Adipocyte (in vitro differentiated cells): ENCODE results near the gene PAPOLG.

Experiments
- DNase-seq: peaks from one replicate; pipeline ENCODE4 v3.0.0-alpha.2; 2015; ENCODE audit warnings: low read depth
- H3K27me3 ChIP-seq: replicated peaks from 2 replicates; pipeline ENCODE4 v1.7.0; 2013; ENCODE audit warnings: mild to moderate bottlenecking, low read length, moderate library complexity; ENCODE audit not compliant: control insufficient read depth, insufficient read depth
- H3K36me3 ChIP-seq: 2 replicates; pipeline ENCODE4 v1.7.0; 2013; ENCODE audit warnings: low read length, mild to moderate bottlenecking, moderate library complexity; ENCODE audit not compliant: control insufficient read depth, insufficient read depth, severe bottlenecking
- H3K4me1 ChIP-seq: 2 replicates; pipeline ENCODE4 v1.7.0; 2013; ENCODE audit warnings: mild to moderate bottlenecking, low read length, moderate library complexity; ENCODE audit not compliant: control insufficient read depth, insufficient read depth
- H3K4me3 ChIP-seq: 2 replicates; pipeline ENCODE4 v1.7.0; 2013; ENCODE audit warnings: mild to moderate bottlenecking, low read length, moderate library complexity
- H3K9ac ChIP-seq: 2 replicates; pipeline ENCODE4 v1.7.0; 2013; ENCODE audit warnings: mild to moderate bottlenecking, low read length, moderate library complexity
- H3K9me3 ChIP-seq: 2 replicates; pipeline ENCODE4 v1.7.0; 2013; ENCODE audit warnings: mild to moderate bottlenecking, low read length, moderate library complexity; ENCODE audit not compliant: control insufficient read depth

Gene PAPOLG

DNA sequence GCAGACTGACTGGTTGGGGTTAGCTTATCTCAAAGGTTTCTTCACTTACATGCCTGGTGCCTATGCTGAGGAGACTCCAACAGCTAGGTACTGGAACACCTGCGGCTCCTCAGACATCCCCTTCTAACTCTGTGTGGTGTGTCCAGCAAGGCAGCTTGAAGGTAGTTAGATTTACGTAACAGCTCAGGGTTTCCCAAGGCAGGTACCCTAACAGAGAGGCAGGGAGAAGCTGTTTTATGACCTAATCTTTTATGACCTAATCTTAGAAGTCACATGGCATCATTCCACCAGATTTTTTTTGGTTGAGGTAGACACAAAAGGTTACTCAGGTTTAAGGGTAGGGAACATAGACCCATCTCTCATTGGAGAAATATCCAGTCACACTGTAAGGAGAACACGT is 17.4 kb upstream of the PAPOLG start:
- no peak overlapping the region for H3K9ac ChIP-seq
- no peaks in the 10 kb centered on the region for H3K9me3 ChIP-seq
- no peak for DNase-seq
- H3K4me1 ChIP-seq = peaks cover 2% of the 10 kb centered on the region
- peaks cover 32% of the 10 kb centered on the region for H3K27me3 ChIP-seq
- no peak overlapping the region for H3K4me3 ChIP-seq
- no peaks in the 10 kb centered on the region for H3K36me3 ChIP-seq

DNA sequence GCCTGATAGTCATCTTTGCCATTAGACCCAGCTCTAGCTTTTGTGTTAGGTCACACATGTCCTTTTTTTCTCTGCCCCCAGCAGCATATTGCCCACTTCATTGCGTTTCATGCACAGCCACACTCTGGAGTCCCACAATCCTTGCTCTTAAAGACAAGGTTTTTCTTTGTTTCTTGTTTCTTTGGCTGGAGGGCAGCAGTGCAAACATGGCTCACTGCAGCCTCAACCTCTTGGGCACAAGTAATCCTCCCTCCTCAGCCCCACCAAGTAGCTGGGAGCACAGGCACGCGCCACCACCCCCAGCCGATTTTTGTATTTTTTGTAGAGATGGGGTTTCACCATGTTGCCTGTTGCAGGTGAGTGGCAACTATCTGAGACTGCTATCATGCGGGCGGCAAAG is 16.9 kb upstream of the PAPOLG start:
- H3K4me3 ChIP-seq = no peak overlapping the region
- H3K36me3 ChIP-seq = no peaks in the 10 kb centered on the region
- H3K9ac ChIP-seq = no peak overlapping the region
- peaks cover 2% of the 10 kb centered on the region for H3K4me1 ChIP-seq
- H3K27me3 ChIP-seq = peaks cover 32% of the 10 kb centered on the region
- DNase-seq = no peak
- no peaks in the 10 kb centered on the region for H3K9me3 ChIP-seq

GRCh38 chr2:60741576-60741975 is 14.5 kb upstream of the PAPOLG start:
- Histone ChIP-seq H3K9ac (no peak overlapping the region), H3K9me3 (no peaks in the 10 kb centered on the region), H3K4me3 (no peak overlapping the region), H3K36me3 (no peaks in the 10 kb centered on the region), H3K4me1 (no peaks in the 10 kb centered on the region), H3K27me3 (peaks cover 34% of the 10 kb centered on the region)
- no peak for DNase-seq

DNA sequence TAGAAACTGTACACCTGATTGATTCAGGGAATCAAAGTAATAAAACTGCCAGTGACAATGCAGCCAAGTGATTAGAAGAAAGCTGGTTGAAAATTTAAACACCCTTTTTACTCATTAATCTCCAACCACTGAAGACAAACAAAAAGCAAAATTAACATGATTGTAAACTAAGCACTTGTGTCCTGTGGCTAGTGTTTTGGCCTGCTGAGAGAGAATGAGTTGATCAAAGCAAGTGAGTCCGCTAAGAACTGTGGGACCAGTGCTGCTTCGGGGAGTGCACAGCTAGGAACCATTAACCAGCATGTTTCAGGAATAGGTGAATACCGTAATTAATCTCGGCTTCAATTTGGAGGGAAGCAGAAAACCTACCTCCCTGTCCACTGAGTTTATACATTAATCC is 13.6 kb upstream of the PAPOLG start:
- Histone ChIP-seq H3K36me3 (no peaks in the 10 kb centered on the region), H3K27me3 (peaks cover 38% of the 10 kb centered on the region), H3K9ac (no peak overlapping the region), H3K4me3 (no peak overlapping the region), H3K4me1 (no peaks in the 10 kb centered on the region), H3K9me3 (no peaks in the 10 kb centered on the region)
- DNase-seq = no peak

DNA sequence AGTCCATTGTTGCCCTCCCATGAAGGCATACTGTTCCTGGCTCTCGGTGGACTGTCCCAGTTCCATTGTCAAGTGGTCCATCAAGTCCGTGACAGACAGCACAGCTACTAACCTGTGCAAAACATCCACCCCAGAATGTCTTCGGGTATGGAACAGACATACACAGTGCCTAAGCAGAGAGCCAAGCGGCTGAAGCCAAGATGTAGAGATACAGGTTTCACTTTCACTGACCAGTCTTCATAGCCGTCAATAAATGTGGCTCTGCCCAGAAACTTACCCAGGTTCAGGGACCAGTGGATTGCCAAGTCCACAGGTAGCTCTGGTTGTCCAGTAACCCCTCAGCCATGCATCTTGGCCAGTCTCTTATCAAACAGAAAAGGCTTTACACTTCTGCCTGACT is 10.7 kb upstream of the PAPOLG start:
- no peaks in the 10 kb centered on the region for H3K36me3 ChIP-seq
- H3K27me3 ChIP-seq = peaks cover 23% of the 10 kb centered on the region
- no peaks in the 10 kb centered on the region for H3K9me3 ChIP-seq
- H3K4me1 ChIP-seq = no peaks in the 10 kb centered on the region
- no peak for DNase-seq
- no peak overlapping the region for H3K4me3 ChIP-seq
- H3K9ac ChIP-seq = no peak overlapping the region

DNA sequence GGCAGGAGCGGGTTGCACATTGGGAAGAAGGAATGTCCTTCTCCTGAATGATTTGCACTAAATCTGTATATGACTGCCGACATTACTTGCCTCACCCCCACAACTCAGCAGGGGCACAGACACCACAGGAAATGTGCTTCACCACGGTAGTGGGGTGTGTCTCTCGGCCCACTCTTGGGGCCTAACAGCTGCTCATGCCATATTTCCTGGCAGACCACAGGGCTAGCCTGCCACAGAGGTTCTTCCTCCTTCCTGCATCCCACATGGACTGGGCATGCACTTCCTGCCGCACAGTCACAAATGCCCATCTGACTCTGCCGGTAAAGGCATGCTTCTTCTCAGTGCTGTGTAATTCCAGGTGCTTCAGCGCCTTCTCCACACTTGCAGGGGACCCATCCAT is 10.3 kb upstream of the PAPOLG start:
- H3K27me3 ChIP-seq = peaks cover 20% of the 10 kb centered on the region
- no peak for DNase-seq
- no peaks in the 10 kb centered on the region for H3K9me3 ChIP-seq
- H3K36me3 ChIP-seq = no peaks in the 10 kb centered on the region
- H3K4me1 ChIP-seq = no peaks in the 10 kb centered on the region
- H3K9ac ChIP-seq = no peak overlapping the region
- H3K4me3 ChIP-seq = no peak overlapping the region

- Histone ChIP-seq H3K4me1 (no peaks in the 10 kb centered on the region), H3K9ac (no peak overlapping the region), H3K36me3 (no peaks in the 10 kb centered on the region), H3K9me3 (no peaks in the 10 kb centered on the region), H3K27me3 (peaks cover 20% of the 10 kb centered on the region), H3K4me3 (no peak overlapping the region)
- no peak for DNase-seq
Observed at GRCh38 chr2:60746318-60746717, 9.8 kb upstream of the PAPOLG start.

- Histone ChIP-seq H3K9ac (no peak overlapping the region), H3K36me3 (peaks cover 39% of the 10 kb centered on the region), H3K4me3 (no peak overlapping the region)
Observed at GRCh38 chr2:60759654-60760053, 3.6 kb downstream of the PAPOLG start.

GRCh38 chr2:60764736-60765534 is 8.9 kb downstream of the PAPOLG start:
- Histone ChIP-seq H3K36me3 (peaks cover 78% of the 10 kb centered on the region), H3K9me3 (no peaks in the 10 kb centered on the region), H3K4me3 (no peak overlapping the region), H3K4me1 (no peaks in the 10 kb centered on the region), H3K27me3 (no peaks in the 10 kb centered on the region), H3K9ac (no peak overlapping the region)
- no peak for DNase-seq

More at GRCh38 chr2:60759654-60760053, 3.6 kb downstream of the PAPOLG start:
- Histone ChIP-seq H3K9me3 (no peaks in the 10 kb centered on the region), H3K27me3 (no peaks in the 10 kb centered on the region), H3K4me1 (peaks cover 11% of the 10 kb centered on the region)
- DNase-seq = no peak

DNA sequence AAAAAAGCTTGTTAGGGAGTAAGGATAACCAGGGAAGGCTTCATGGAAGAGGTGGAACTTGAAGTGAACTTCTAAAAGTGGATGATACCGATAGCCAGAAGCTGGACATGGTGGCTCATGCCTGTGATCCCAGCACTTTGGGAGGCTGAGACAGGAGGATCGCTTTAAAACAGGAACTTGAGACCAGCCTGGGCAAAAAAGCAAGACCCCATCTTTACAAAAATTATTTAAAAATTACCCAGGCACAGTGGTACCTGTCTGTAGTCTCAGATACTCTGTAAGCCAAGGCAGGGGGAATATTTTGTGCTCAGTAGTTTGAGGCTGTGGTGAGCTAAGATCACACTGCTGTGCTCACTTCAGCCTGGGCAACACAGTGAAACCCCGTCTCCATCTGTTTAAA is 10.2 kb downstream of the PAPOLG start:
- H3K36me3 ChIP-seq = peaks cover 76% of the 10 kb centered on the region
- H3K4me3 ChIP-seq = no peak overlapping the region
- no peaks in the 10 kb centered on the region for H3K4me1 ChIP-seq
- H3K9me3 ChIP-seq = no peaks in the 10 kb centered on the region
- no peak for DNase-seq
- no peak overlapping the region for H3K9ac ChIP-seq
- no peaks in the 10 kb centered on the region for H3K27me3 ChIP-seq

GRCh38 chr2:60771508-60771907 is 15.4 kb downstream of the PAPOLG start:
- no peaks in the 10 kb centered on the region for H3K9me3 ChIP-seq
- no peaks in the 10 kb centered on the region for H3K4me1 ChIP-seq
- no peaks in the 10 kb centered on the region for H3K27me3 ChIP-seq
- DNase-seq = no peak
- no peak overlapping the region for H3K4me3 ChIP-seq
- peaks cover 82% of the 10 kb centered on the region for H3K36me3 ChIP-seq
- no peak overlapping the region for H3K9ac ChIP-seq
